Tibial nerve (tissue), 4 donors: Measurements from ENCODE around the gene FNDC1. TPM values are rescaled to one million over a fixed set of nuclear protein-coding genes. Genes with fewer than 3 reads are reported as not detected.
A peak's percentile ranks its signal among the peaks of the same experiment; 100 is the strongest.

ENCODE experiments used
- DNase-seq, 2 donors: peaks; one replicate each; pipeline ENCODE4 v3.0.0-alpha.2; 2019; ENCODE audit warnings: low spot score in 2 of 2
- H3K27ac ChIP-seq, 4 donors: fragments of 200-600 bp; sonication (generic) in 3 of 4; one replicate each; pipeline ENCODE4 v1.5.1; 2017 to 2019; ENCODE audit warnings: mild to moderate bottlenecking in 1 of 4
- H3K27me3 ChIP-seq, 2 donors: fragments of 200-600 bp; sonication (generic) in 1 of 2; one replicate each; pipeline versions ENCODE4 v1.5.1 to v1.6.0; 2017 to 2019
- H3K36me3 ChIP-seq, 3 donors: fragments of 200-600 bp; sonication (generic); one replicate each; pipeline ENCODE4 v1.5.1; 2018 to 2019
- H3K4me1 ChIP-seq, 4 donors: fragments of 200-600 bp; sonication (generic) in 3 of 4; one replicate each; pipeline ENCODE4 v1.5.1; 2017 to 2019
- H3K4me3 ChIP-seq, 4 donors: fragments of 200-600 bp; sonication (generic) in 3 of 4; one replicate each; pipeline ENCODE4 v1.5.1; 2017 to 2019; ENCODE audit warnings: mild to moderate bottlenecking in 1 of 4, moderate library complexity in 1 of 4
- H3K9me3 ChIP-seq, 4 donors: fragments of 200-600 bp; sonication (generic) in 3 of 4; one replicate each; pipeline ENCODE4 v1.5.1; 2017 to 2019
- CTCF ChIP-seq, 5 experiments: fragments of 200-600 bp in 3 of 5; fragments of 450-650 bp in 2 of 5; sonication (generic) in 3 of 5; IDR thresholded peaks; one replicate each; pipeline ENCODE4 v1.5.1; 2016 to 2019; ENCODE audit warnings: antibody characterized with exemption in 5 of 5, mild to moderate bottlenecking in 3 of 5, moderate library complexity in 2 of 5
- EP300 ChIP-seq, 2 donors: sonication (generic); formaldehyde crosslinking; IDR thresholded peaks; one replicate each; pipeline ENCODE4 v1.6.1; 2017; ENCODE audit warnings: antibody characterized with exemption in 2 of 2, mild to moderate bottlenecking in 1 of 2
- POLR2A ChIP-seq, 2 donors: fragments of 450-650 bp; IDR thresholded peaks; one replicate each; pipeline ENCODE4 v1.6.1; 2017; ENCODE audit warnings: antibody characterized with exemption in 2 of 2, mild to moderate bottlenecking in 2 of 2, moderate library complexity in 2 of 2
- WGBS, 2 donors: methylation state at CpG; one replicate each; pipeline ENCODE4 v1.1.5; 2018; 5-methylcytosine and 5-hydroxymethylcytosine counted together
- total RNA-seq, 4 donors: library from RNA; depleted of rRNA; stranded (reverse); fragments of >200 nt; gene quantifications; one replicate each; pipeline ENCODE4 v1.1.0, GENCODE V29; 2016

Gene FNDC1
- total RNA-seq, 4 donors from 2014 or later, result 2.1 to 8.2 (median 5.4) TPM

GRCh38 chr6:159149641-159150040 is 19.6 kb upstream of the FNDC1 start:
- no peak overlapping the region for H3K4me3 ChIP-seq
- TF ChIP-seq CTCF (IDR thresholded peaks at IDR 0.05), result no peak
- TF ChIP-seq EP300 (IDR thresholded peaks at IDR 0.05), result no peak
- TF ChIP-seq POLR2A (IDR thresholded peaks at IDR 0.05), result no peak
- no peak for DNase-seq
- 83 to 88% methylated on average over 8 of the region's 8 CpGs for WGBS, 2 donors
- no peaks in the 10 kb centered on the region for H3K27me3 ChIP-seq
- H3K36me3 ChIP-seq, result no peaks in the 10 kb centered on the region
- H3K4me1 ChIP-seq, result peaks cover 0 to 16% (median 0%) of the 10 kb centered on the region in 4 donors
- H3K27ac ChIP-seq, result no peak overlapping the region
- no peaks in the 10 kb centered on the region for H3K9me3 ChIP-seq

DNA sequence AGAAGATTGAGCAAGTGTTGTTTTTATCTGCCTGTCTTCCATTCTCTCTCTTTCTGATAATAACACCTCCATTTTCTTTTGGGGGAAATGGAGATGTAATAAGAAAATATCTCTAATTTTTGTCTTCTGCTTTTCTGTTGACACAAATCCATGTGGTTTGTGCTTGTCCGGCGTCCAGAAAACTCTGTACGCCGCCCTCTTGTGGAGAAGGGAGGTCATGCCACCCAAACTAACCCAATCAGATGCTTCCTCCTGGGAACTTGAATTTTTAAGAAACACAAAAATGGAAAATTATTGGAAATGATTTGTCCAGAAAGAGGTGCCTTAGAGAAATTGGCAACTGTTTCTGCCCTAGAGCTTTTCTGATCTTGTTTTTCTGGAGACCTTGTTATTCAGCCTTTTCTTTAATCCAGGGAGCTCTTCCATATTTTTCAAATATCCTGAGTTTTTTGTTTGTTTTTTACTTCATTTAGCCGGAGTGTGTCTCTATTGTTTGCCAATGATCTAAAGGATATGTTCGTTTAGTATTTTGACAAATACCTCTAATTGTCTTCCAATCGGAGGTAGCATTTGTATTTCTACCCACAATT is 17.8 kb upstream of the FNDC1 start:
- 20 to 24% methylated on average over 7 of the region's 7 CpGs for WGBS, 2 donors
- Histone ChIP-seq H3K36me3 (no peaks in the 10 kb centered on the region), H3K9me3 (peaks cover 0 to 16% (median 4%) of the 10 kb centered on the region in 4 donors), H3K4me1 (peaks cover 0 to 16% (median 0%) of the 10 kb centered on the region in 4 donors), H3K27me3 (no peaks in the 10 kb centered on the region), H3K4me3 (no peak overlapping the region), H3K27ac (no peak overlapping the region)
- peak in 1 of 2 donors; percentile 64 for DNase-seq
- TF ChIP-seq CTCF (IDR thresholded peaks at IDR 0.05) (peak; percentile 54 to 89 (median 79)), EP300 (IDR thresholded peaks at IDR 0.05) (no peak), POLR2A (IDR thresholded peaks at IDR 0.05) (no peak)

DNA sequence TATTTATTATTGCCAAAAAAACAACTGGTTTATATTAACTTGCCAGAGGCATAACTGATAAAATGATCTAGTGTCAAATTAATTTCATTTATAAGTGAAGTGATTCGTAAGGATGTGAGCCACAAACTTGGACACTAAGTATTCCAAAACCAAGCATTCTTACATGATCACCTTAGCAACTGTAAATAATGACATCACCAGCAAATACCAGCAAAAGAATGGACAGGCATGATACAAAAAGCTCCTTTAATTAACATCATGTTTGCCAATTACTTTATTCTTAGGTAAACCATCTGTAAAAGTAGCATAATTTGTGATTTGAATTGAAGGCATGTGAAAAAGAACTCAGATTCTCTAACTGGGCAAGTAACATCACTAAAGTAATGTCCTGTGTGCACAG is 17.2 kb upstream of the FNDC1 start:
- H3K9me3 ChIP-seq, result peaks cover 0 to 21% (median 4%) of the 10 kb centered on the region in 4 donors
- DNase-seq, result no peak
- WGBS, 2 donors, result 32 to 40% methylated on average over 1 of the region's 1 CpG
- H3K27me3 ChIP-seq, result no peaks in the 10 kb centered on the region
- H3K4me3 ChIP-seq, result no peak overlapping the region
- H3K27ac ChIP-seq, result no peak overlapping the region
- no peaks in the 10 kb centered on the region for H3K36me3 ChIP-seq
- peaks cover 0 to 16% (median 0%) of the 10 kb centered on the region in 4 donors for H3K4me1 ChIP-seq
- TF ChIP-seq EP300 (IDR thresholded peaks at IDR 0.05), result no peak
- TF ChIP-seq CTCF (IDR thresholded peaks at IDR 0.05), result no peak
- no peak for TF ChIP-seq POLR2A (IDR thresholded peaks at IDR 0.05)

DNA sequence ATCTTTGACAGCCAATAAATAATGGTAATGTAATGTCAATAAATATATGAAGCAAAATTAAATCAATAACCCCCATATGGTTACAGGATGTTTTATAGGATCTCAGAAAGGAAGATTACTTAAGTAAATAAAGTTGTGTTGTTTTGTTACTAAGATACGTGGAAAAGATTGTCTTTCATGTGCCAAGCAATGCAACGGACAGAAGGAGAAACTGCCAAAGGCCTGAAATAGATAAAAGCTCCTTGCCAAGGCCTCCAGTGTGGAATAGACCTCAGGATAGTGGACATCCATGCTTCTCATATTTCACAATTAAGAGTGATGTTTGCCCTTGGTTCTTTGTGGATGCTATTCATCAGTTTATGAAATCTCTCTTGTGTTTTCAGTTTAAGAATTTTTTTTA is 16.4 kb upstream of the FNDC1 start:
- WGBS, 2 donors, result 58 to 65% methylated on average over 2 of the region's 2 CpGs
- TF ChIP-seq EP300 (IDR thresholded peaks at IDR 0.05), result no peak
- TF ChIP-seq CTCF (IDR thresholded peaks at IDR 0.05), result no peak
- TF ChIP-seq POLR2A (IDR thresholded peaks at IDR 0.05), result no peak
- Histone ChIP-seq H3K27ac (no peak overlapping the region), H3K4me3 (no peak overlapping the region), H3K4me1 (peaks cover 0 to 16% (median 0%) of the 10 kb centered on the region in 4 donors), H3K27me3 (no peaks in the 10 kb centered on the region), H3K9me3 (peaks cover 0 to 21% (median 4%) of the 10 kb centered on the region in 4 donors), H3K36me3 (no peaks in the 10 kb centered on the region)
- no peak for DNase-seq

DNA sequence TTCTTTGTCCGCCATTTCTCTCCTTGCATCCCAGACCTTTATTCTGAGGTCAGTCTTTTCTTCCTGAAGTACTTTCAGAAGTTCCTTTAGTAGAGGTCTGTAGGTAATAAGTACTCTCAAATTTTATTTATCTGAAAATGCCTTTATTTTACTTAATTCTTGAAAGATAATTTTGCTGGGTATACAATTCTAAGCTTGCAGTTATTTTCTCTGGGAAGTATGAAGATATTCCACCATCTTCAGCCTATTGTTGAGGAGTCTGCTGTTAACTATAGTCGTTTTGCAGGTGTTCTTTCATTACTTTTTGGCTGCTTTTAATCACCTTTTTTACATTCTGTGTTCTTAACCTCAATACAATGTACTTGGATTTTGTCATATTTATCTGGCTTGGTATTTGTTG is 13.5 kb upstream of the FNDC1 start:
- no peak overlapping the region for H3K4me3 ChIP-seq
- DNase-seq, result no peak
- H3K9me3 ChIP-seq, result peaks cover 0 to 21% (median 4%) of the 10 kb centered on the region in 4 donors
- TF ChIP-seq EP300 (IDR thresholded peaks at IDR 0.05), result no peak
- TF ChIP-seq CTCF (IDR thresholded peaks at IDR 0.05), result no peak
- TF ChIP-seq POLR2A (IDR thresholded peaks at IDR 0.05), result no peak
- no peaks in the 10 kb centered on the region for H3K36me3 ChIP-seq
- peaks cover 0 to 16% (median 0%) of the 10 kb centered on the region in 4 donors for H3K4me1 ChIP-seq
- WGBS, 2 donors, result 68 to 75% methylated on average over 2 of the region's 2 CpGs
- H3K27ac ChIP-seq, result no peak overlapping the region
- H3K27me3 ChIP-seq, result no peaks in the 10 kb centered on the region
